HG03039 (cell line): ENCODE measurements around the gene MIA.
"Not testable (repeated sequence)": the region's sequence is repeated elsewhere in the genome, so short reads cannot be mapped to it uniquely, and the experiment has no call there.

Experiments
- ATAC-seq: cut with Tn5 transposase; IDR thresholded peaks from one replicate; pipeline ENCODE4 v1.9.1; 2021; ENCODE audit warnings: mild to moderate bottlenecking, moderate library complexity; ENCODE audit not compliant: unreplicated experiment

The MIA gene

DNA sequence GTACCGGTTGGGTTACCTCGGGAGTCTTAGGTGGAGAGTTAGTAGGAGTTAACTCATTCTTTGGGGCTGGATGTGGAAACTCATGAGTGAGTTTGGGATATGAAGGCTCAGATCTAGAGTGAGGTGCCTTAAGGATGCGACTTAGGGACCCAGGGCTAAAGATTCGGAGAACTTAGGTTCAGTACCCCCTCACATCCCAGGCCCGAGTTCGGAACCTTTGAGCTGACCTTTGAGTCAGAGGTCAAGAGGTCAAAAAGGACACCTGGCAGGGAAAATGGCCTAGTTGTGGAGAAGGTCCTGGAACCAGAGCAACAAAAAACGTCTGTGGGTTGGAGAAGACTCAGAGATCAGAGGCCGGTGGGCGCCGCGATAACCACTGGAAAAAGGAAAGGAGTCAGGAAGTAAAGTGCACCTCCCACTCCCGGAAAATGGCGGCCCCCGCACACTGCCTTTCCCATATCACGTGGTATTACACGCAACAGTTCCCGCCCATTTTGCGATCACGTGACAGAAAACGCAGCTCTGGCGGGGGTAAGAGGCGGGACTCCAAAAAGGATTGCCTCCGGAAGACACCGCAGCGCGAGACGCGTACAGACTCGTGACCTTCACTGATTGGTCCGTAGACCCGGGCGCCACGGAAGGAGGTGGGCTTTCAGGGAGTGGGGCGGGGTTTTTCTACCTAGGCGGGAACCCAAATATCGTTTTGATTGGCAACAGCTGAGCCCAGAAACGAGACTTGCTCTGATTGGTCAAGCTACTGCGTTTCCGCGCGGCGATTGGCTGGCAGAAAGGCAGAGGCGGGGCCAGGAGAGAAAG is 25.1 kb upstream of the MIA start, which contains the start of gene ACTMAP:
Gene ACTMAP (minus strand): TSS at position 420 of the 816 bp plus-strand sequence. CDS start 674 bp downstream, outside the sequence.
- peak; percentile 74 for ATAC-seq

DNA sequence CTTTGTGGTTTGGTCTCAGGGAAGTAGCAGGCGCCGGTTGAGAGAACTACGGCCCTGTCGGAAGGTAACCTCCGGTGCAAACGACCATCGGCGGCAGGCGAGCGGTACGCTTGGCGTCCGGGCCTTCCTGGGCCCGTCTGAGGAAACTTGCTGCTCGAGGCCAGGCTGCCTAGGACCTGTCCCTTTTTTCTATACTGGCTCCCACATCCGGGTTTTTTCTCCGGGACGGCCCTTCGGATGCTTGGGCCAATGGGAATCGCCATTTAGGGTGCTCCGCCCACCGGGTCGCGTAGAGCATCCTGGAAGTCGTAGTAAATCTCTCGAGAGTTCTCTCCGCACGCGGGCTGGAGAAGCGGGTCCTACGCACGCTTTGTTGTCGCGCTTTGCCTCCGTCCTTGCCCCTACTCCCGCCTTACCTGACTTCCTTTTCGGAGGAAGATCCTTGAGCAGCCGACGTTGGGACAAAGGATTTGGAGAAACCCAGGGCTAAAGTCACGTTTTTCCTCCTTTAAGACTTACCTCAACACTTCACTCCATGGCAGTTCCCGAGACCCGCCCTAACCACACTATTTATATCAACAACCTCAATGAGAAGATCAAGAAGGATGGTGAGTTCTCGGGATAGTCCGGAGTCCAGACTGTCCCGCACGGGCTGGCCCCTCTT is 24.3 kb upstream of the MIA start, which contains the start of gene SNRPA:
Gene SNRPA (plus strand): TSS at position 330 of the 664 bp plus-strand sequence. CDS start 206 bp downstream, at position 536.
- ATAC-seq: peak; percentile 49

DNA sequence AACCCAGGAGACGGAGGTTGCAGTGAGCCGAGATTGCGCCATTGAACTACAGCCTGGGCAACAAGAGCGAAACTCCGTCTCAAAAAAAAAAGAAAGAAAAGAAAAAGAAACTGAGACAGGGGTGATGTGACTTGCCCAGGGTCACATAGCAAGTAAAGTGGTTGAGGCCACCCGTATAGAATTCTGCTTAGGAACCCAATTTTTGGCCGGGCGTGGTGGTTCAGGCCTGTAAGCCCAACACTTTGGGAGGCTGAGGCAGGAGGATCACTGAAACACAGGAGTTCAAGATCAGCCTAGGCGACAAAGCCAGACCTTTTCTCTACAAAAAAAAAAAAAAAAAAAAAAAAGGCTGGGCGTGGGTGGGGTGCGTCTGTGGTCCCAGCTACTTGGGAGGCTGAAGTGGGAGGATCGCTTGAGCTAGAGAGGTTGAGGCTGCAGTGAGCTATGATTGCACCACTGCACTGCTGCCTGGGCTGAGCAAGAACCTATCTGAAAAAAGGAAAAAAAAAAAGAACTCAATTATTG is 23.0 kb upstream of the MIA start:
- ATAC-seq: no peak

DNA sequence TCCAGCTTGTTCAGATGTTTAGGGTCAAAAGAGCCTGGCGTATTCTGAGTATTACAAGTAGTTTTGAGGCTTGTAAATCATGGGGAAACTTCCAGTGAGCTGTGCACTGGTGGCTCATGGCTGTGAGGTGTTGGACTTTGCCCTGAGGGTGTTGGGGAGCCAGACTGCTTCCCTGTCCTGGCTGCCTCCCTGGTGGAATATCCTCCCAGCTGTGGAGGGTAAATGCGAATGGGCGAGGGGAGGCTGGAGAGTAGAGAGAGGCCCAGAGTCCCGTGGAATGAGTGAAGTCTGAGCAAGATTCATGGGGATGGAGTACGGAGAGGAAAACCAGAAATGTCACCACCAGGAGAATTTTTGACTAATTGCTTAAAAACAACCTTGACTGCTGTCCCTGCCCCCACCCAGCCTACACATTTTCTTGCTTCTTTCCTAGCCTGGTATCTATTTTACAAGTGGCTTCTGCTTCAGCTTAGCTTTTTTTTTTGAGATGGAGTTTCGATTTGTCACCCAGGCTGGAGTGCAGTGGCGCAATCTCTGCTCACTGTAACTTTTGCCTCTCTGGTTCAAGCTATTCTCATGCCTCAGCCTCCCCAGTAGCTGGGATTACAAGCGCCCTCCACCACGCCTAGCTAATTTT is 20.6 kb upstream of the MIA start:
- ATAC-seq: no peak

DNA sequence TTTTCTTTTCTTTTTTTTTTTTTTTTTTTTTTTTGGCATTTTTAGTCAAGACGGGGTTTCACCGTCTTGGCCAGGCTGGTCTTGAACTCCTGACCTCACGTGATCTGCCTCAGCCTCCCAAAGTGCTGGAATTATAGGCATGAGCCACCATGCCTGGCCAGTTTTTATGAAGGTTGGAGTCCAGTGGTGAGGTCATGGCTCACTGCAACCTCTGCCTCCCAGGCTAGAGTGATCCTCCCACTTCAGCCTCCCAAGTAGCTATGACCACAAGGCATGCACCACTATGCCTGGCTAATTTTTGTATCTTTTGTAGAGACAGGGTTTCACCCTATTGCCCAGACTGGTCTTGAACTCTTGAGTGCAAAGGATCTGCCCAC is 20.1 kb upstream of the MIA start:
- ATAC-seq: no peak

DNA sequence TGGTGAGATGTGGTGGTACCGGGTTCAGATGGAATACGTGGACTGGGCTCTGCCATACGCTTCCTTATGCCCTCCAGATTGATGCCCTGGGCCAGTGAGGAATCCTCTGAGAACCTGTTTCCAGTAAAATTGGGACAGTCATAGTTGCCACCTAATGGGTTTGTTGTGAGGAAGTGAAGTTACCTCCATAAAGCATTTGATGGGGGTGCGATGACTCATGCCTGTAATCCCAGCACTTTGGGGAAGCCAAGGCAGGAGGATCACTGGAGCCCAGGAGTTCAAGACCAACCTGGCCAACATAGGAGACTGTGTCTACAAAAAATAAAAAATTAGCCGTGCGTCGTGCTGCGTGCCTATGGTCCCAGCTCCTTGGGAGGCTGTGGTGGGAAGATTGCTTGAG is 19.5 kb upstream of the MIA start:
- no peak for ATAC-seq

DNA sequence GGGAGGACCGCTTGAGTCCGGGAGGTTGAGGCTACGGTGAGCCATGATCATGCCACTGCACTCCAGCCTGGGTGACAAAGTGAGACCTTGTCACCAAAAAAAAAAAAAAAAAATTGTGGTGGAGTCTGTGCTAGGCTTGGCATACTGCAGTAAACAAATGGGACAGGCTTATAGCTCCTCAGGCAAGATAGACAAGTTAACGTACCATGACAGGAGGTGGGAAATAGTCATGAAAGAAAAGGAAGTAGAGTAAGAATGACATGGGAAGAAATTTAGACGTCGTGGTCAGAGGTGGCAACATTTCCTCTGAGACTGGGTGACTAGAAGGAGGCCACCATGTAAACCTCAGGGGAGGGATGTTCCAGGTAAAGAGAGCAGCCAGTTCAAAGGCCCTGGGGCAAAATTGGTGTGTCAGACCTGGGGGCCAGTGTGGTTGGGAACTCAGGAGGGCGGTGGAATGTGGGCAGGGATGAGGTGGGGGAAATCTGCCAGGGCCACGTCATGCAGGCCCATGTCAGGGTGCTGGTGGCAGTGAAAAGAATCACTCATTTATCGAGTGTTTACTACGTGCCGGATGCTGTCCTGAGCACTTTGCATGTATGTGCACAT is 18.7 kb upstream of the MIA start:
- ATAC-seq: no peak

DNA sequence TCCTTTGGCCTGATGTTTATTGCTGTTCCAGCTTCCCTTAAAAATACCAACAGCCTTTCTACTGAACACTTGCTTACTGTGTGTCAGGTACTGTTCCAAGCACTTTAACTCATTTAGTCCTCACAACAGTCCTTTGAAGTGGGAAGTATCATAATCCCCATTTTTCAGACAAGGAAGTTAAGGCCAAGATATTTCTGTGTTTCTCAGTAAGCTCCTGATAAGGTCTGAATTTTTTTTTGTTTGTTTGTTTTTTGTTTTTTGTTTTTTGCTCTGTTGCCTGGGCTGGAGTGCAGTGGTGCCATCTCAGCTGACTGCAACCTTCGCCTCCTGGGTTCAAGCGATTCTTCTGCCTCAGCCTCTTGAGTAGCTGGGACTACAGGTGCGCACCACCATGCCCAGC is 16.8 kb upstream of the MIA start:
- ATAC-seq: no peak

DNA sequence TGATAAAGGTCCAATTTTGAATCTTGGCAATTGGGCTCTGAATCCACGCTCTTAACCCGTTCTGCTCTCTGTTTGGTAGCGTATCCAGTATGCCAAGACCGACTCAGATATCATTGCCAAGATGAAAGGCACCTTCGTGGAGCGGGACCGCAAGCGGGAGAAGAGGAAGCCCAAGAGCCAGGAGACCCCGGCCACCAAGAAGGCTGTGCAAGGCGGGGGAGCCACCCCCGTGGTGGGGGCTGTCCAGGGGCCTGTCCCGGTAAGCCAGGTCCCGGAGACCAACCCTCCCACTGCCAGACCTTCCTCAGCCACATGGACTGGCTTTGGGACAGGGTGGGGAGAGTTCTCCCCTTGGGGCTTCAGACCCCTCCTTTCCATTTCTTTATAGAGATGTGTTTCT is 16.0 kb upstream of the MIA start:
- no peak for ATAC-seq

DNA sequence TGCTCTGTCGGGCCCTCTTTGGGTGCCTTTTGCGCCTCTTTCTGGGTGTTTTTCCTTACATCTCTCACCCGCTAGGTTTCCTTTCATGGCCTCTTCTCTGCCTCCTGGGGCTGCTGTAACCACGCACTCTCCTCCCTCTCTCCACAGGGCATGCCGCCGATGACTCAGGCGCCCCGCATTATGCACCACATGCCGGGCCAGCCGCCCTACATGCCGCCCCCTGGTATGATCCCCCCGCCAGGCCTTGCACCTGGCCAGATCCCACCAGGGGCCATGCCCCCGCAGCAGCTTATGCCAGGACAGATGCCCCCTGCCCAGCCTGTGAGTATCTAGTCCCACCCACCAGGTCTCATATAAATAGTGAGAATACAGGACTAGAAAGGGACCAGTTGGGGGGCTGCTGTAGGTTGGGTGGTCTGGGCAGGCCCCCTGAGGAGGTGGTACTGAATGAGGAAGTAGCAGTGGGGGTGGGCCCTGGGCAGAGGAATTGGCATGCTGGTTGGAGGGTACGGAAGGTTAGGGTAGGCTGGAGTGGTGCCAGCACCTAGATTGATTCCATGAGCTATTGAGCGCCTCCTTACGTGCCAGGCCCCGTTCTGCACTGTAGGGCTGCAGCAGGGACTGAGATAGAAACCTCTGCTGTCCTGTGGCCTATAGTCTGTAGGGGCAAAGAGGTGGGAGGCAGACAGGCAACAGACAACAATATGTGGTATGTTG is 12.4 kb upstream of the MIA start:
- no peak for ATAC-seq

DNA sequence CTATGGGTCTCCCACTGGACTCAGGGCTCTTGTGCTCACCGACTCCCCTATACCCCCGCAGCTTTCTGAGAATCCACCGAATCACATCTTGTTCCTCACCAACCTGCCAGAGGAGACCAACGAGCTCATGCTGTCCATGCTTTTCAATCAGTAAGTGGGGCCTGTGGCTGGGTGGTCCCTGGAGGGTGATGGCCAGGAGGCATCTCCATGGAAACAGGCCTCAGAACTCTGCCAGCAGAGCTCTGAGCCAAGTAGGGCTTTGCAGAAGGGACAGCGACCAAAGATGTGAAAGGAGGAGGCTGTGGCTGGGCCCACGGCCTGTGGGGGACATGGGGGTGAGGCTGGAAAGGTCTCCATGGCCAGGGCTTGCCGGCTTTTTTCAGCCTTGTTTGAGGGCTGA is 11.8 kb upstream of the MIA start:
- ATAC-seq: no peak

DNA sequence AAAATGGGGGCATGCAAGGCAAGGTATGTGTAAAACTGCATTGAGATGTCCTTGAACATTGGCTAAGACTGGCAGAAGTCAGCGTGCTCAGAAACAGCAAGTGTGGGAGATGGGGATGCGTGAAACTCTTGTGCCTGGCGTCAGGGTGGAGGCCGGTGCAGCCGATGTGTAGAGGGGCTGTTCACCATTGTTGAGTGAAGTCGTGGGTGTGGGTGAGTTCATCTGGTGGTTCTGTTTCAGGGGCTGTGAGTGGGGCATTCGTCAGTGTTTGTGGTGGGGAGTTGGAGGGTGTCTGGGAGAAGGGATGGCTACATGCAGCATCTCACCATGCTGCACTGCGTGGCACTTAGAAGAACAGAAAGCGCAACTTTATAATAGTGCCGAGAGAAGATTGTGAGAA is 11.4 kb upstream of the MIA start:
- no peak for ATAC-seq

DNA sequence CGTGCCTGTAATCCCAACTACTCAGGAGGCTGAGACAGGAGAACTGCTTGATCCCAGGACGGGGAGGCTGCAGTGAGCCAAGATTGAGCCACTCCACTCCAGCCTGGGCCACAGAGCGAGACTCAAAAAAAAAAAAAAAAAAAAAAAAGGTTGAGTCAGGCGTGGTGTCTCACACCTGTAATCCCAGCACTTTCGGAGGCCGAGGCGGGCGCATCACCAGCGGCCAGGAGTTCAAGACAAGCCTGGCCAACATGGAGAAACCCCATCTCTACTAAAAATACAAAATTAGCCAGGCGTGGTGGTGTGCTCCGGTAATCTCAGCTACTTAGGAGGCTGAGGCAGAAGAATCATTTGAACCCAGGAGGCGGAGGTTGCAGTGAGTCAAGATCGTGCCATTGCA is 8.9 kb upstream of the MIA start:
- not testable (repeated sequence) for ATAC-seq

DNA sequence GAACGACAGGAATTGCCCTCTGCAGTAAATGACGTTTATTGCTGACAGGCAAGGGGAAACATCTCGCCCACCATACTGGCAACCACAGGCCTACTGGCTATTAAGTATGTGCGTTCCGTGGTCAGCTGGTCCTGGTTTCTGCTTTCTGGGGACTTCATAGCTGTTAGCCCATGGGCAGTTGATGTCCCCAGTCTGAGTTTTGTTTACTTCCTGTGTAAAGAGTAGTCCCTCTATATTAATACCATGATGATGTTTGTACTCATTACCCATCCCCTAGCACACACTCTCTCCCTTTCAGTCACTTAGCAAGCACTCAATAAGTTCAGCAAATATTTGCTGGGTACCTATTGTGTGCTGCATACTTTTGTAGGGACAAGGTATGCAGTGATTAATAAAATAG is 6.5 kb upstream of the MIA start:
- no peak for ATAC-seq

DNA sequence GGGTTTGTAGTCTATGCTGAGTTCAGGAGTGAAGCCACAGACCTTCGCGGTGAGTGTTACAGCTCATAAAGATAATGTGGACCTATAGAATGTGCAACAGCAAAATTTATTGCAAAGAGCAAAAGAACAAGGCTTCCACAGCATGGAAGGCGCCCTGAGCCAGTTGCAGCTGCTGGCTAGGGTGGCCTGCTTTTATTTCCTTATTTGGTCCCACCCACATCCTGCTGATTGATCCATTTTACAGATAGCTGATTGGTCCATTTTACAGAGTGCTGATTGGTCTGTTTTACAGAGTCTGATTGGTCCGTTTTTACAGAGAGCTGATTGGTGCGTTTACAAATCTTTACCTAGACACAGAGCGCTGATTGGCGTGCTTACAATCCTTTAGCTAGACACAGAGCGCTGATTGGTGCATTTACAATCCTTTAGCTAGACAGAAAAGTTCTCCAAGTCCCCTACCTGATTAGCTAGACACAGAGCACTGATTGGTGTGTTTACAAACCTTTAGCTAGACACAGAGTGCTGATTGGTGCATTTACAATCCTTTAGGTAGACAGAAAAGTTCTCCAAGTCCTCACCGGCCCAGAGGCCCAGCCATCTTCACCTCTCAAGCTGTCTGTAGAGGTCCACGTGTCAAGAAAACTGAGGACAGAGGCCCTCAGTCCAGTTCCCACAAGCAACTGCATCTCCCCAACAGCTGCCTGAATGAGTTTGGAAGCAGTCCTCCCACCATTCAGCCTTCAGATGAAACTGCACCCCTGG is 4.0 kb upstream of the MIA start:
- not testable (repeated sequence) for ATAC-seq

DNA sequence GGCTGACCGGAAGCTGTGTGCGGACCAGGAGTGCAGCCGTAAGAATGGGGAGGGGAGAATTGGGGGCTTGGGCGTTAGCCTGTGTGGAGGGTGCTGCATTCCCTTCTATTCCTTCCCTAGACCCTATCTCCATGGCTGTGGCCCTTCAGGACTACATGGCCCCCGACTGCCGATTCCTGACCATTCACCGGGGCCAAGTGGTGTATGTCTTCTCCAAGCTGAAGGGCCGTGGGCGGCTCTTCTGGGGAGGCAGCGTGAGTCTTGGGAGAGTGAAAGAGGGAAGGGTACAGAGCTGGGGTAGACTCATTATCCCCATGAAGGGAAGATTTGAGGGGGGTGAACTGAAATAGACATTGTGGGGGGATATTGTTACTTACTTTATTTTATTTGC is 306 bp downstream of the MIA start:
- no peak for ATAC-seq

DNA sequence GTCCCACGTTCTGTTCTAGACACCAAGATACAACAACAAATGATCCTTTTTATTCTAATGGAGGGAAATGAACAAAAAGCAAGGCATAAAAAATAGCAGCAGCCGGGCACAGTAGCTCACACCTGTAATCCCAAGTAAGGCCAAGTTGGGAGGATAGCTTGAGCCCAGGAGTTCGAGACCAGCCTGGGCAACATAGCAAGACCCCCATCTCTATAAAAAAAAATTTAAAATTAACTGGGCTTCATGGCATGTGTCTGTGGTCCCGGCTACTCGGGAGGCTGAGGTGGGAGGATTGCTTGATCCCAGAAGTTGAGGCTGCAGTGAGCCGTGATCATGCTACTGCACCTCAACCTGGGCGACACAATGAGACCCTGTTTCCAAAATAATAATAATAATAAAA is 1.0 kb downstream of the MIA start:
- no peak for ATAC-seq

DNA sequence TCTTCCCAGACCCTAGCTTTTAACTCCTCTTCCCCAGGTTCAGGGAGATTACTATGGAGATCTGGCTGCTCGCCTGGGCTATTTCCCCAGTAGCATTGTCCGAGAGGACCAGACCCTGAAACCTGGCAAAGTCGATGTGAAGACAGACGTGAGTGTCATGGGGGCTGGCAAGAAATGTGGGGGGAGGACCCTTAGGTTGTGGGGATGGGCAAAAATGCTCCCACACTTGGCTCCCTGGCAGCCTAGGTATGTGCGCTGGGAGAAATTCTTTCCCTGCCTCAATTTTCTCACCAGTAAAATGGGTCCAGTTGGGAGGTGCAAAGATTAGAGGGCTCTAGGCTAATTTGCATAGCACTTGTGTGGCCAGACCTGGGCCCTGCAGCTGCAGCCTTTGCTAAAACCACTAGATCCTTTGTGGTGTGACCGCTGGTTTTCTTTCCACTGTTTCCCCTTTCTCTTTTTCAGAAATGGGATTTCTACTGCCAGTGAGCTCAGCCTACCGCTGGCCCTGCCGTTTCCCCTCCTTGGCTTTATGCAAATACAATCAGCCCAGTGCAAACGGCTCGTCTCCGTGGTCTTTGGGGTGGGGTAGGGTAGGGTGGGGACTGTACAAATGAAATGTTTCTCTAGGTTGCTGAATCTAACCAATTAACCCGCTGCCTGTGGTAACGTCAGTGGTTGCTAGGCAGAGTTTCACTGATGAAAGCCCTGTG is 1.8 kb downstream of the MIA start:
- peak; percentile 58 for ATAC-seq

DNA sequence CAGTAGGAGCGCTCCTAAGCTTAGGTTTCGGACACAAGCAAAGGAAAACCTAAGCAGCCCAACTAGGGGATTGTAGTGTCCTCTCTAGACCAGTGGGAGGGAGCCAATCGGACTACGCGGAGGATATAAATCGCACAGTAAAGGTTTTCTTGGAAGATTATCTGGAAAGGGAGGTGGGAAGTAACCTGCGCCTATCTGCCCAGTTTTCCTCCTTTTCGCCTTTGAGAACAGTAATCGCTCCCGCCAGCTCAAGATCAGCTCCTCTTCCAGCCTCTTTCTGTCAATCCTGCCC is 2.3 kb downstream of the MIA start:
- no peak for ATAC-seq
